HL-60 (cell line): ENCODE results near the gene TK2.

Source experiments
- CTCF ChIP-seq: IDR thresholded peaks from one replicate; pipeline ENCODE4 v1.5.1; 2011; ENCODE audit warnings: low read length, control low read depth, inconsistent platforms; ENCODE audit not compliant: insufficient read depth
- GABPA ChIP-seq: IDR thresholded peaks from 2 replicates; pipeline ENCODE4 v1.6.1; 2012; ENCODE audit warnings: low read depth
- POLR2AphosphoS5 ChIP-seq: IDR thresholded peaks from 2 replicates; pipeline ENCODE4 v1.6.1; 2012; ENCODE audit warnings: low read depth

- TF ChIP-seq GABPA (no peak), CTCF (no peak), POLR2AphosphoS5 (no peak)
Observed at GRCh38 chr16:66591018-66591417, 41.1 kb upstream of the TK2 start.
